SIG-M5 treated with dmso at 0.1 percent for 504 hours (cell line): ENCODE data around the gene ARR3.
"Not testable (repeated sequence)": the region's sequence is repeated elsewhere in the genome, so short reads cannot be mapped to it uniquely, and the experiment has no call there.

Experiments
- DNase-seq: peaks from one replicate; lab custom pipeline; 2025; ENCODE audit not compliant: unreplicated experiment; lab: John Stamatoyannopoulos, UW

Gene ARR3

DNA sequence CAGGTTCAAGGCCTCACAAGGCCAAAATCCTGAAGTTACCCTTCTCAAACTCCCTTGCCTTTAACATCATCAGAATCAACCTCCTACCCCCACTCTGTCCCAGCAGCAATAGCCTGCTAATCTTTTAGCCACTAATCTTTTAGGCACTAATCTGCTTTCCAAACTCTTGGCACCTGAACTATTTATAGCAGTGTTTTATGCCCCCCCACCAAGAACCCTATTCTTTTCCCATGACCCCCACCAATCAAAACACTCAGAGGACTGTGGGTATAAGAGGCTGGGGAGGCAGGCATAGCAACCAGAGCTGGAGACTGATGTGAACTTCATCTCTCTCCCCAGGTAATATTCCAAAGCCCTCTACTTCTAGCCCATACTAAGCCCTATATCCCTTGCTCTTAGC, at the start of gene ARR3:
Gene ARR3, plus strand, starts transcription at position 301 of the 400 bp plus-strand sequence. CDS start 1,052 bp downstream, outside the sequence.
- DNase-seq, result no peak

DNA sequence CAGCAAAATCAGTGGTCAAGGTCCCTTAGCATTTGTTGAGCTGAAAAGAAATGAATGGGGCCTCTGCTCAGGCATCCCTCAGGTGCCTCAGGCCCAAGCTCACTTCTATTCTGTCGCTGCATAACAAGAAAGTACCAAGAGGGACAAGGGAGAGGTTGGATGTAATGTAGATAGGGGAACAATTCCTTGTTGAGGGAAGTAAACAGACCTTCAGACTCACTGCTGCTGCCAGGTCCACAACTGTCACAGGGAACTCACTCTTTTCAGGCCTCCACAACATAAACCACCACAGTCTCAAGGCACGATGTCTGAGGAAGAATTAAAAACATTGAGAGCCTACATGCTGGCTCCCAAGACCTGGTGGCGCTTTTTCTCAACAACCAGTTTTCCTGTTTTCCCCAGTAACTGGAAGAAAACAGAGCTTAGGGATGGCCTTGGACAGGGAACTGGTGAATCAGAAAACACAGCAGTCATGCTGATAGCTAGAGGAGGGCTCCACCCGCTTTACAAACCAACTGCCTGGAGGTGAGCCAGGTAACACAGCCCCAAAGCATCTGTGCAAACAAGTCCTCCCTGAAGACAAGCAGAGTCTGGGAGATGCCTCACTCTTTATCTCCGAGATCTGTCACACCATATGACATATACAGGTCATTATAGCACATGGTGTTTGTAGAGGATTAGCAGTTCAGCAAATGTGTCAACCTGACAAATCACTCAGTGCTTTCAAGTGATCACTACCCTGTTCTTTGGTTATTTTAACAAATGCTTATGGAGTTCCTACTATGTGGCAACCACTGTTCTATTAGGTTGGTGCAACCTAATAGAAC, 48.0 kb upstream of the ARR3 start:
- DNase-seq, result no peak

DNA sequence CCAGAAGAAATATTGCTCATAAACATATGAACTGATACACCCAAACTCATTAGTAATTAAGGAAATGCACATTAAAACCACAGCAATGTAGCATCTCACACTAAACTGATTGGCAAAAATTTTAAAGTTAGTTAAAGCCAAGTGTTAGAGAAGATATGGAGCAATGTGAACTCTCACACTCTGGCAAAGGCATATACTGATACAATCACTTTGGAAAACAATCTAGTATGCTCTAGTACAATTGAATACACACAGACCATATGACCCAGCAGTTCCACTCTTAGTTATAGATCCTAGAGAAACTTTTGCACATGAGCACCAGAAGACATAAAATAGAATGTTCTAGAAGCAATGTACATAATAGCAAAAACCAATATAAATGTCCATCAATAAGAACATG, 42.1 kb upstream of the ARR3 start:
- DNase-seq, result no peak

DNA sequence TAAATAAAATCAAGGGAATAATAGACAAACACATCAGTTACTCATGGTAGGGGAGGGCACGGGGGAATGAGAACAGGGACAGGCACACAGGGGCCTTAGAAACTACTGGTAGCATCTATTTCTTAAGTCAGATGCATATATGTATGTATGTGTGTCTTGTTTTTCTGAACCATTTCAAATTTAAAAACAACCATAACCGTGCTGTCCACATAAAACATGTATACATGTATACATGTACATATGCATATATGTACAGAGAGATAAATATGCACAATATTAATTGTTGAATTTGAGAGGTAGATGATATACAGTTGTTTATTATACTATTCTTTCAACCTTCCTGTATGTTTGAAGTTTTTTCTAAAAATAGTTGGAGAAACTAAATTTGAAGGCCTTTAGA, 41.4 kb upstream of the ARR3 start:
- no peak for DNase-seq

DNA sequence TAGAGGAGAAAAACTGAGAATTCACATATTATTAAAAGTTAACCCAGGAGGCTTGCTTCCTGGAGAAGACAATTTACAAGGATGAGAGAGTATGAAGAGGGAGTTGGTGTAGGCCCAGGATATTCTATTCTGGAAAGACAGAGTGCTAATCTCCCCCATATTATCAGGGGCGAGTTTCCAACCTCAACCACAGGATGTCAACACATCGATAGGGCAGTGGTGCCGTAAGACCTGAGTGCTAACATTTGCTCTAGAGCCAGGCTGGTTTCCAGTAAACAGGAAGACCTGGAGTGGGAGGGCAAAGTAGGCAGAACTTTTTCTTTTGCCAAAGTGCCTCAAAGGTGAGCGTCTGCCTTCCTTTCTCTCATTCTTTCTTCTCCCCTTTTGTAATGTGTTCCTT, 36.5 kb upstream of the ARR3 start:
- DNase-seq, result no peak

DNA sequence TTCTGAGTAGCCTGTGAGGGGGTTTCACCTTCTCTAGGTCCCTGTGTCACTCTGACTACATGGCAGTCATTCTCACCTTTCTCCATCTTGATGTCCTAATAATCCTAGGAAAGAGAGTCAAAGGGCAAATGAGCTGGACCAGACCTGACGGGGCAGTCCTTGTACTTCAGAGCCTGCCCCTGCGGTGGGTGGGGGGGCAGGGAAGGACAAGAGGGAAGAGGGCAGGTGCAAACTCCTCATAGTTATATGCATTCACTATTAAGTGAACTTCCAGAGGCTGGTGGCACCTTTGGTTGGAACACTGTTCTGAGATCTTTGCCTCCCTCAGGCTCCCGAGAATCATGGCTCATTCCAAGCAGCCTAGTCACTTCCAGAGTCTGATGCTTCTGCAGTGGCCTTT, 33.8 kb upstream of the ARR3 start, which contains the start of gene AWAT1:
Gene AWAT1, plus strand, starts transcription at position 301 of the 400 bp plus-strand sequence. Its CDS starts 41 bp downstream, at position 342.
- DNase-seq, result no peak

DNA sequence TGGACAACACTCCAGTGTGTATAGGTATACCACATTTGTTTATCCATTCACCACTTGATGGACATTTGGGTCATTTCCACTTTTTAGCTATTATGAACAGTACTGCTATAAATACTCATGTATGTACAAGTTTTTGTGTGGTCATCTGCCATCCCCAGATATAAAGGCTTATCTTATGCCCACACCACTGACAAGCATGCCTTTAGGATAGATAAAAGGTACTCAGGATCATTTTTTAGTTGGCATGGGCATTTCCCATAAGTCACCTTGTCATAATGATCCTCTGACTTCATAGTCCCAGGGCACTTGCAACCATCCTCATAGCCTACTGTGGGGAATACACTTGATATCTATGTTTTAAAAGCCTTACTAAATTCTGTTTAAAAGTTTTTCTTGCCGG, 27.4 kb upstream of the ARR3 start:
- DNase-seq, result no peak

DNA sequence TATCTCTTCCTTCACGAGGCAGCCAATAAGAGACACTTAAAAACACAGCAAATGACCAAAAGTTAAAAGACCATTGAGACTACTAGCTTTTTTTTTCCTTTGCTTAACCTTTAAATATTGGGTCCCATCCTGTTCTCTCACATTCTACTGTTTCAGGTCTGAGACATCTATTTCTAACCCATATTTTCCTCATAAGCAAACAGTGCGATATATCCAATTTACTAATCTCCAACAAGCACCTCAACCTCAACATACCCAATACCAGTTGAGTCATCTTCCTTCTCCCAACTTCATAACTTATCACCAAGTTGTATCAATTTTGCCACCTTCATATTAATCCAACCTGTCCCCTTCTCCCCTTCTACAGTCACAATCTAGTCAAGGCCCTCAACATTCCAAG, 26.6 kb upstream of the ARR3 start:
- no peak for DNase-seq

DNA sequence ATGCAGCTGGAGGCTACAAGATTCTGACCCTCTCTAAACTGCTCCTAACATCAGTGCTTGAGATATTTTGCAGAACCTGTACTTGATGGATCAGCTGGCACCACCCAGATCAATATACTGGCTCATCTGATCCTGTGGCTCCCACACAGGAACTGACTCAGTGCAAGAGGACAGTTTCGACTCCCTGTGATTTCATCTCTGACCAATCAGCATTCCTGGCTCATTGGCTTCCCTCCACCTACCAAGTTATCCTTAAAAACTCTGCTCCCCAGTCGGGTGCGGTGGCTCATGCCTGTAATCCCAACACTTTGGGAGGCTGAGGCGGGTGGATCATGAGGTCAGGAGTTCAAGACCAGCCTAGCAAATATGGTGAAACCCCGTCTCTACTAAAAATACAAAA, 24.5 kb upstream of the ARR3 start:
- not testable (repeated sequence) for DNase-seq

DNA sequence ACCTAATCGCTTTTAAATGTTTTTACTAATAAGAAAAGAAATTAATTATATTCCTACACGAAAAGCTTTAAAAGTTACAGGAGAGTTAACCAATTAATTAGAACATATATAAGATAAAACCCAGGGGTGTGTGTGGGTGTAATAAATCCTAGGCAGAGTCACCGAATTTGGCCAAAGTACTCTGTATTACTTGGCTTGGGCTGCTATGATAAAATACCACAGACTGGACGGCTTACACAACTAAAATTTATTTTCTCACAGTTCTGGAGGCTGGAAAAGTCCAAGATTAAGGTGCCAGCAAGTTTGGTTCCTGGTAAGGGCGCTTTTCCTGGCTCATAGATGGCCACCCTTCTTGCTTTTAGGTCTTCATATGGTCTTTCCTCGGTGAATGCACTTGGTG, 23.3 kb upstream of the ARR3 start:
- no peak for DNase-seq

DNA sequence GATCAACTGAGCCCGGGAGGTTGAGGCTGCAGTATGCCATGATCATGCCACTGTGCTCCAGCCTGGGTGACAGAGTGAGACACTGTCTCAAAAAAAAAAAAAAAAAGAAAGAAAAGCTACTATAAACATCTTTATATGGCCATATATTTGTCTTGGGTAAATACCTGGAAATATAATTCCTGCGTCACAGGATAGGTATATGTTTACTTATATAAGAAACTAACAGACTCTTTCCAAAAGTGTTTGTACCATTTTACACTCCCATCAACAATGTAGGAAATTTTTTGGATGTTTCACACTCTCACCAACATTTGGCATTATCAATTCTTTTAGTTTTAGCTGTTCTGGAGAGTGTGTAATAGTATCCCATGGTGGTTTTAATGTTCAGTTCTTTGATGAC, 20.9 kb upstream of the ARR3 start:
- DNase-seq, result no peak

DNA sequence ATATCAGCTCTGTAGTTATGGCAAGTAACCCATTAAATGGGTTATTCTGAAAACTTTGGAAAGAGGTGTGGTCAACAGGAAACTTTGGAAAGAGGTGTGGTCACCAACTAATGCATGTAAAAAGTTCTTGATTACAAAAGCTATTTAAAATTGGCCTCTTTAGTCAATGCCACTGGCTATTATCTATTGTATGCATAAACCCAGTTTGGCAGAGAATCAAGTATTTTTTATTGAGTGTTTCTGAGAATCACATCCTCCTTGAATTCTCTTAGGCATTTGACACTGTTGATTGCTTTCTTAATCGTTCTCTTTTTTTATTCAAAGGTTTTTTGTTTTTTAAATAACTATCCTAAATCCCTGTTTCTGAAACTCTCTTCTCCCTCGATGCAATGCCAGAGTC, 15.6 kb upstream of the ARR3 start:
- no peak for DNase-seq

DNA sequence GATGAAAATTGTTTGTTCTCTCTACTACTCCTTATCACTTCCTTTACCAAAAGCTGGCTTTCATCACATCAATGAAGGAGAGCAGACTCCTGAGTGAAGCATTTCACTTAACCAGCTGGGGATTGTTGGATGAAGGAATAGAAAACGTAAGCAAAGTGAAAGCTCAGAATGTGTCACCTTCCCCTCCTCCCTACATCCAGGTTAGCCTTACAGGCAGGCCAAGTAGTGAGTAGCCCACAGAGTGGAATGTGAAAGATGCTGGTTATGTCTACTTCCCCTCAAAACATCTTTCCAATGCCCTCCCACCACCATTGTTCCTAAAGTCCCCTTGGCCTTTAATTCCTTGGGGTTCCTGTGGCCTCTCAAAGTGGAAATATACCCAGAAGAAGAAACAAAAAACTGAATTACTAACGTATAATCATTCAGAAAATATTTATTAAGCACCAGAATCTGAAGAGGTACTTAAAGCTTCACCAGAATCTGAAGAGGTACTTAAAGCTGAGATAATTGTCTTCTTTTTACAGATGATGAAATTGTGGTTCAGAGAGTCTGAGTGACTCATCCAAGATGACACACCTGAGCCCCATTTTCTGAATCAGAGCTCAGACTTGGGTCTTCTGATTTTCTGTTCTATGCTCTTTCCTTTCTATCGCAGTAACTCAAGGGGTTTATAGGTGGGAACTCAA, 14.6 kb upstream of the ARR3 start:
- no peak for DNase-seq

DNA sequence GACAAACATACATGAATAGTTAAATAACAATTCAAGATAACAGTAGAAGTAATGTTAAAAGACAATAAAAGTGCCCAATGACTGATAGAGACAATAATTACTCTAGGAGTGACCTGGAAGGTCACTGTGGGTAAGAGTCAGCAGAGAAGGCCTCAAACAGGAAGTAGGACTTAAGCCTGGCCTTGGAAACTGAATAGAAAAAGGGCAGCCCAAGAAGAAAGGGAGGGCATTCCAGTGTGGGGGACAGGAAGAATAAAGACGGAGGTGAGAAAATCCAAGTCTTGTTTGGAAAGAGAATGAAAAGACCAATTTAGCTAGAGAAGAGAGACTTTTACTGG, 14.1 kb upstream of the ARR3 start:
- DNase-seq, result no peak

DNA sequence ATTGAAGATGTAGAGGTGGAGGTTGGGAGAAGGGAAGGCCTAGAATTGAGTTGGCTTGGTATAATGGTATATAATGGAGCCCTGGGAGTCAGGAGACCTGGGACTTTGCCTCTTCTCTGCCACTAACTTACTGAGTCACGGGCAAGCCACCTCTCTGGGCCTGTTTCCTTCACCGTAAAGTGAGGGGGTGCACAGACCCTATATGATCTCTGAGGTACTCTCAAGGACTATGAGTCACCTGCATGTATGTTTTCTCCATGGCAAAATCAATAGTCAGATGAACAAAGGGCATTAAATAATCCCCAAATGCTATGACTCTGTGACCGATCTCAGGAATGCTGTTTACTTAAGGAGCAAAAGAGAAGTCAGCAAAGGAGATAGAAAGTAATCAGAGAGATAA, 13.2 kb upstream of the ARR3 start:
- no peak for DNase-seq

DNA sequence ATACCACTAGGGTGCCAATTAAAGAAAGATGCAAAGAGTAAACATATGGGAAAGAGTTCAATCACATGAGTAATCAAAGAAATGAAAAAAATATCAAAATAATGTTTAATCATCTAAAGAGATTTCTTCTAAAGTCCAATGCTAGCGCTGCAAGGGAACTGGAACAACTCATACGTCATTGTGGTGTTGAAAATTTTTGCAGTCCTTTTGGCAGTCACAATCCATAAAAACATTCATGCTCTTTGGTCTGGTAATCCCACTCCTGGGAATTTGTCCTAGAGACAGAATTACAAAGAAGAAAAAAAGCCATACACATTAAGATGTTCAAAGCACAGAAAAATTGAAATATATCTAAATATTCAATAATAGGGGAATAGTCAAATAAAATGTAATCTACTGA, 12.7 kb upstream of the ARR3 start:
- DNase-seq, result no peak

DNA sequence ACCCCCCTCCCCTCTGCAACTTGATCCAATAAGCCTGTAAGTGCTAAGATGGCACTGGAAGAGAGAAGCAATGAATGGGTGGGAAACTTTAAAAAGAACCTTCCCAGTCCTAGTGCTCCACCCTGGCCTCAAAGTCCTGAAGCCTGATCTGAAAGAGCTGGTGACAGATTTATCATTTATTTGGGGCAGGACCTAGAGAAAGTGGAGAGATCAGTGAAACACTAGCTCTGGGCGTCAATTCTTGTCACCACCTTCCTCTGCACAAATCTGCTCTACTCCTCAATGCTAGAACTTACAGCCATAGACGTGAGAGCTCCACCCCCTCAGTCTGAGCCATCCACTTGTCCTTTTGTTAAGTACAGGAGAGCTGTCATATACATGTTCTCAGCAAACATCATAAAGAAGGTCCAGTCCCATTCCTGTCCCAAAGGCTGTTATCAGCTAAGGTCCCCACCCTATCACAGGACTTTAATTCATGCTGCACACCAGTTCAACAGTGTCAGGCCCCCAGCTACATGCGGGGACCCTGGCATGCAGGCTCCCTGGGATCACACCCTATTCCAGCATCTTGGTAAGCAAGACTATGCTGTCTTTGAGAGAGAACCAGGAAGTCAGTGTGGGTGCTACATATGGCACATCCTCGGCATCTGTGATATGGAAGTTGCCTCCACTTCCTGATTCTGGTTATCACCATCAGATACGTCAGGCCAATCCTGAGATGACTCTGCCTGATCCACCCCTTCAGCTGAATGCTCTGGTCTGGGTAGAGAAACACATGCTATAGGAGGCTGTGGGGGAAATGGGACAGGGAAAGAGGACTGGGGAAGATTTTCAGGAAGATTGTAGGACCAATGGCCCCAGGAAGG, 10.5 kb upstream of the ARR3 start:
- DNase-seq, result no peak

DNA sequence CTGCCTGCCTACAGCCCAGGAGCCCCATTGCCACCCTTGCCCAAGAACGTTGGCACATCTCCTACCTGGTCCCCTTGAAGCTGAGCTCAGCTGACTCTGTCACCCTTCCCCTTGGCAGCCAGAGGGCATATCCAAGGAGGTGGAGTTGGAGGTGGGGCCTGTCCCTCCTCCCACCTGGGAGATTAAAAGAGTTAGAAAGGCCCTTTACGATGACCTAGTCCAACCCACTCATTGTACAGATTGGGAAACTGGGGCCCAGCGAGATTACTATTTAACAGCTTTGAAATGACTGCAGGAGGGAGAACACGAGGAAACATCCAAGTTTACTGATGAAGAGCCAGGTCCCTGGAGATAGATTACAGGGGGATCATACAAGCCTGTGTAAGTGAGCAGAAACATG, 8.0 kb upstream of the ARR3 start, which contains the start of gene P2RY4:
Gene P2RY4, minus strand, starts transcription at position 101 of the 400 bp plus-strand sequence. CDS start 580 bp downstream, outside the sequence.
- DNase-seq, result no peak

DNA sequence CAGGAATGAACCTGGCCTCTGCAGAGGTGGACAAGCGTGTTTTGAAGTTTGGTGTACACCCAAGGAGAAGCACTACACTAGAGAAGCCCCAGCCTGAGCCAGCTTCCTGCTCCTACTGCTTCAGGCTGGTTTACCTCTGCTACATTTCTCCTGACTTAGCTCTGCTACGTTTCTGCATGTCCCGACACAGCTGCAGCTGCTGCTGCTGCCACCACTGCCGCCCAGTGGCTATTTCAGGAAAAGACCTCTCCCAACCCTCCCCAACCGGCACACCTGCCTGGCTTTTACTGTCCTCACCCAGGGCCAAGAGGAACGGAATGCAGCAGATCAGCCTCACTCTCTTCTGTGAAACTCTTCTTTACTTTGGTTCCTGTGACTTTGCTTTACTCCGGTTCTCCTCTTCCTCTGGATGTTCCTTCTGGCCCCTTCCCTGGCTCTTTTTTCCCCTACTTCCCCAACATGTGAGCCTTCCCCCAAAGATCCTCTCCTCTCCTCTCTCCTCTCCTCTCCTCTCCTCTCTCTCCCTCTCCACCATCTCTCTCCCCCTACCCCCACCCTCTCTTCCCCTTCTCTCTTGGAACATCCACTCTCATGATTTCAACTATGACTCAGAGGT, 5.1 kb upstream of the ARR3 start:
- peak; percentile 3 for DNase-seq

DNA sequence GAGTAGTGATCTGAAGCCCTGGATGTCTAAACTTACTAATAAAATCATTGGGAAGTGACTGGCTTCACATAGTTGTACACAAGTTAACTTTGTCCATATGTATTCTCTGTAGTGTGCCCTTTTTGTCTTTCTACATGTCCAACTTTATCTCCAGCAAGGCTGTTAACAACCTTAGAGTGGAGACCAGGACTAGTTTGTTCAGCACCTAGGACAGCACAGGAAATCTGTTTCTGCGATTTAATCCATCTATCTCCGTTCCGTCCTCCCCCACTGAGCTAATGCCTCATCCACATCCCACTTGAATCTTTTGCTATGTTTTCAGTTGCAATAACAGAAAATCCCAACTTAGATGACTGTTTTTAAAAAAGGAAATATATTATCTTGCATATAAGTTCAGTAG, 3.4 kb upstream of the ARR3 start:
- no peak for DNase-seq

DNA sequence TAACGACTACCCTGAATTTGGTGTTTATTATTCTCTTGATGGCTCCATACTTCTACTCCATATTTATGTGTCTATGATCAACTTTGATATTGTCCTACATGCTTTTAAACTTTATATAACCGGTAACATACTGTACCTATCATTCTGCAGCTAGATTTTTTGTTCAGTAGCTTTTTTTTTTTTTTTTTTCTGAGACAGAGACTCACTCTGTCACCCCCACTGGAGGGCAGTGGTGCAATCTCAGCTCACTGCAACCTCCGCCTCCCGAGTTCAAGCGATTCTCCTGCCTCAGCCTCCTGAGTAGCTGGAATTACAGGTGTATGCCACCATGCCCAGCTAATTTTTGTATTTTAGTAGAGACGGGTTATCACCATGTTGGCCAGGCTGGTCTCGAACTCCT, 5.9 kb downstream of the ARR3 start:
- not testable (repeated sequence) for DNase-seq
